OCI-LY1 (cell line): ENCODE data around the gene SLC26A11.

ENCODE experiments used
- H2AFZ ChIP-seq: fragments of 200-600 bp; sonication (generic), shearing (Covaris generic); 2 replicates; pipeline ENCODE4 v1.6.0; 2014; ENCODE audit warnings: antibody characterized with exemption, mild to moderate bottlenecking, low read length
- H3F3A ChIP-seq: fragments of 200-600 bp; sonication (generic), shearing (Covaris generic); 2 replicates; pipeline ENCODE4 v1.6.0; 2014; ENCODE audit warnings: mild to moderate bottlenecking, antibody characterized with exemption, low read length, moderate library complexity; ENCODE audit not compliant: insufficient read depth
- H3K27ac ChIP-seq: fragments of 200-600 bp; sonication (generic); 2 replicates; pipeline ENCODE4 v1.5.1; 2014; ENCODE audit warnings: low read length, mixed run types, mild to moderate bottlenecking, low read depth; ENCODE audit not compliant: poor library complexity, severe bottlenecking
- H3K27me3 ChIP-seq: fragments of 200-600 bp; sonication (generic); 2 replicates; pipeline ENCODE4 v1.6.0; 2014; ENCODE audit warnings: antibody characterized with exemption, mild to moderate bottlenecking, low read length, moderate library complexity; ENCODE audit not compliant: insufficient read depth
- H3K36me3 ChIP-seq: fragments of 200-600 bp; sonication (generic); 2 replicates; pipeline ENCODE4 v1.6.1; 2014; ENCODE audit warnings: mild to moderate bottlenecking, antibody characterized with exemption, low read length, moderate library complexity, mixed read lengths; ENCODE audit not compliant: insufficient read depth
- H3K4me1 ChIP-seq: fragments of 200-600 bp; sonication (generic); 2 replicates; pipeline ENCODE4 v1.5.1; 2014; ENCODE audit warnings: mild to moderate bottlenecking, low read length, moderate library complexity; ENCODE audit not compliant: insufficient read depth, severe bottlenecking
- H3K4me2 ChIP-seq: fragments of 200-600 bp; sonication (generic), shearing (Covaris generic); 2 replicates; pipeline ENCODE4 v1.6.1; 2014; ENCODE audit warnings: low read length
- H3K4me3 ChIP-seq: fragments of 200-600 bp; sonication (generic); 2 replicates; pipeline ENCODE4 v1.5.1; 2014; ENCODE audit warnings: low read length, low read depth, mild to moderate bottlenecking, mixed read lengths; ENCODE audit not compliant: poor library complexity, severe bottlenecking
- H3K79me2 ChIP-seq: fragments of 200-600 bp; shearing (Covaris generic); 2 replicates; pipeline ENCODE4 v1.6.1; 2016; ENCODE audit warnings: mixed run types, low read length, mixed read lengths; ENCODE audit not compliant: insufficient read depth
- H3K9ac ChIP-seq: fragments of 200-600 bp; sonication (generic), shearing (Covaris generic); 2 replicates; pipeline ENCODE4 v1.6.1; 2014; ENCODE audit warnings: mild to moderate bottlenecking, low read length, mixed read lengths
- H3K9me2 ChIP-seq: fragments of 200-600 bp; sonication (generic), shearing (Covaris generic); 2 replicates; pipeline ENCODE4 v1.6.1; 2014; ENCODE audit warnings: low read depth, mild to moderate bottlenecking, low read length, mixed read lengths
- H3K9me3 ChIP-seq: fragments of 200-600 bp; shearing (Covaris generic); 2 replicates; pipeline ENCODE4 v1.6.1; 2014; ENCODE audit warnings: low read length, mixed read lengths
- H4K20me1 ChIP-seq: fragments of 200-600 bp; sonication (generic), shearing (Covaris generic); 2 replicates; pipeline ENCODE4 v1.6.0; 2016; ENCODE audit warnings: mild to moderate bottlenecking, low read length; ENCODE audit not compliant: insufficient read depth
- CTCF ChIP-seq: fragments of 200-600 bp; sonication (generic), shearing (Covaris generic); IDR thresholded peaks from 2 replicates; pipeline ENCODE4 v1.5.1; 2017; ENCODE audit warnings: mild to moderate bottlenecking, antibody characterized with exemption, low read length, moderate library complexity, mixed read lengths
- EZH2 ChIP-seq: fragments of 200-600 bp; sonication (generic), shearing (Covaris generic); IDR thresholded peaks from 2 replicates; pipeline ENCODE4 v1.8.0; 2017; ENCODE audit warnings: borderline replicate concordance, mixed run types, mild to moderate bottlenecking, antibody characterized with exemption, low read length, moderate library complexity, mixed read lengths

The SLC26A11 gene

GRCh38 chr17:80212109-80212508, 8.1 kb upstream of the SLC26A11 start:
- Histone ChIP-seq H3K27ac (no peak overlapping the region), H3K79me2 (no peaks in the 10 kb centered on the region), H4K20me1 (no peaks in the 10 kb centered on the region), H3K9me3 (no peaks in the 10 kb centered on the region), H3K27me3 (peaks cover 5% of the 10 kb centered on the region; the same call in 1 of the 2 replicates), H3K4me2 (no peak overlapping the region), H3K36me3 (no peaks in the 10 kb centered on the region), H3F3A (no peaks in the 10 kb centered on the region), H3K9ac (no peak overlapping the region), H2AFZ (no peak overlapping the region), H3K4me1 (no peaks in the 10 kb centered on the region), H3K9me2 (no peaks in the 10 kb centered on the region), H3K4me3 (no peak overlapping the region)
- TF ChIP-seq CTCF (no peak), EZH2 (no peak)

- Histone ChIP-seq H3K36me3 (no peaks in the 10 kb centered on the region), H3K4me1 (no peaks in the 10 kb centered on the region), H3K4me2 (no peak overlapping the region), H3K4me3 (no peak overlapping the region), H3K27ac (no peak overlapping the region), H3K9ac (no peak overlapping the region), H2AFZ (no peak overlapping the region), H3K9me3 (no peaks in the 10 kb centered on the region), H3K9me2 (no peaks in the 10 kb centered on the region), H3K79me2 (no peaks in the 10 kb centered on the region), H3K27me3 (peaks cover 6% of the 10 kb centered on the region; the same call in 1 of the 2 replicates), H4K20me1 (no peaks in the 10 kb centered on the region), H3F3A (no peaks in the 10 kb centered on the region)
- TF ChIP-seq EZH2 (no peak), CTCF (no peak)
Observed at GRCh38 chr17:80212511-80212910, 7.7 kb upstream of the SLC26A11 start.

- Histone ChIP-seq H3K4me3 (no peak overlapping the region), H3K36me3 (no peaks in the 10 kb centered on the region), H3K27ac (no peak overlapping the region), H3K9ac (no peak overlapping the region), H3K79me2 (no peaks in the 10 kb centered on the region), H3K9me3 (no peaks in the 10 kb centered on the region), H3K27me3 (peaks cover 11% of the 10 kb centered on the region; the same call in 1 of the 2 replicates), H3K4me2 (no peak overlapping the region), H4K20me1 (no peaks in the 10 kb centered on the region), H3F3A (no peaks in the 10 kb centered on the region), H3K4me1 (no peaks in the 10 kb centered on the region), H2AFZ (no peak overlapping the region), H3K9me2 (no peaks in the 10 kb centered on the region)
- TF ChIP-seq CTCF (no peak), EZH2 (no peak)
Observed at GRCh38 chr17:80212962-80213642, 7.1 kb upstream of the SLC26A11 start.
